Activated CD4-positive, alpha-beta memory T cell treated with anti-CD3 and anti-CD28 coated beads for 36 hours (primary cell): ENCODE results near the gene ARL15. TPM values are rescaled to one million over a fixed set of nuclear protein-coding genes. Genes with fewer than 3 reads are reported as not detected.

Experiments
- CTCF ChIA-PET: fragments of 350-600 bp; sonication (Branson Sonifier 250); formaldehyde crosslinking; loops from one replicate; lab custom pipeline; 2021; ENCODE audit warnings: antibody characterized with exemption, inconsistent platforms; lab: Charles Lee
- POLR2A ChIA-PET: fragments of 350-600 bp; sonication (Branson Sonifier 250); formaldehyde crosslinking; loops from one replicate; lab custom pipeline; 2021; ENCODE audit warnings: antibody characterized with exemption; lab: Charles Lee
- DNase-seq: peaks from one replicate; pipeline ENCODE4 v3.0.0-alpha.2; 2020
- H3K27ac Mint-ChIP-seq: one replicate; pipeline ENCODE4 v1.8.0; 2021; ENCODE audit warnings: mixed read lengths
- H3K27me3 Mint-ChIP-seq: one replicate; pipeline ENCODE4 v1.8.0; 2021; ENCODE audit warnings: mixed read lengths
- H3K36me3 Mint-ChIP-seq: one replicate; pipeline ENCODE4 v1.8.0; 2021; ENCODE audit warnings: mixed read lengths
- H3K4me1 Mint-ChIP-seq: one replicate; pipeline ENCODE4 v1.8.0; 2021; ENCODE audit warnings: low read depth, mixed read lengths
- H3K4me3 Mint-ChIP-seq: one replicate; pipeline ENCODE4 v1.8.0; 2021; ENCODE audit warnings: mild to moderate bottlenecking, mixed read lengths
- H3K9me3 Mint-ChIP-seq: one replicate; pipeline ENCODE4 v1.8.0; 2021; ENCODE audit warnings: mixed read lengths
- intact Hi-C: fragments of 100-400 bp; cut with micrococcal nuclease; formaldehyde crosslinking; loops from one replicate; pipeline ENCODE4 v1.15.1; 2023
- total RNA-seq, 2 experiments: library from RNA; stranded (reverse); gene quantifications; one replicate each; pipeline ENCODE4 v1.2.3, GENCODE V29; 2021

Gene ARL15
- total RNA-seq, 2 experiments from 2014 or later: 4.5 to 5.5 TPM

DNA sequence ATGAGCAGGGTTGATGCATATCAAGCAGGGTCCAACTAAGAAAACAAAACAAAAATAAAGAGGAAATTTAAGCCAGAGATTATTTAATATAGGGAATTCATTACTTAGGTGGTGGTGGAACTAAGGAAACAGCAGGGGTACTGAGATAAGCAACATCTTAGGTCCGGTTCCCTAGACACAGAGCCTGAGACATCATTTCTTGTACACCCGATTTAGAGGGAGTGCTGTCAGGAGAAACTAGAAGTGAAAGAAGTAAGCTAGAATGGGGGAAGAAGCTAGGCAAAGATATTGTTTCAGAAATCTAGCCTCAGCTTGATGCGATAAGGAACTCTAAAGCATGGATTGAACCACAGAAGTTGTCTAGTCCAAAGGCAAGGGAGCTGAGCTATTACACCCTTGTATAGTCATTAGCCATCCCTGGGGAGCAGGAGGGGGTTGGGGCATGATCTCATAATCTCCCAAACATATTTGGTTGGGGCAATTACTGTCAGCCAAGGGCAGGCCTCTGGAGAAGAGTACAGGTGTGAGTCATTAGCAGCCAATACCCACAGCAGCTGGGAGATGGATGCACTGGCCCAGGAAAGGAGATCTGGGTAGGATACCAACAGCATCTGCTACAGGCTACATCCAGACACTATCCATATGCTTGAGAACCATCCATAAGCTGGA is 194.5 kb downstream of the ARL15 start:
- H3K27me3 Mint-ChIP-seq: no peaks in the 10 kb centered on the region

GRCh38 chr5:54113060-54113459 is 197.3 kb downstream of the ARL15 start:
- DNase-seq: no peak
- H3K36me3 Mint-ChIP-seq: peaks cover 8% of the 10 kb centered on the region
- no peaks in the 10 kb centered on the region for H3K9me3 Mint-ChIP-seq
- H3K4me3 Mint-ChIP-seq: no peak overlapping the region
- POLR2A ChIA-PET: no interaction called here
- H3K4me1 Mint-ChIP-seq: no peaks in the 10 kb centered on the region
- intact Hi-C loops: no loop called here
- CTCF ChIA-PET: interaction anchor here (1.0 kb wide), 1 partner anchor 116 kb away, joined by 3 read pairs; no protein-coding TSS in a partner anchor
- H3K27me3 Mint-ChIP-seq: no peaks in the 10 kb centered on the region
- no peak overlapping the region for H3K27ac Mint-ChIP-seq

More for the DNA sequence above, 194.5 kb downstream of the ARL15 start:
- Mint-ChIP-seq H3K36me3 (peaks cover 8% of the 10 kb centered on the region), H3K9me3 (no peaks in the 10 kb centered on the region), H3K27ac (no peak overlapping the region), H3K4me1 (no peaks in the 10 kb centered on the region), H3K4me3 (no peak overlapping the region)
- CTCF ChIA-PET: interaction anchor here (0.5 to 0.6 kb wide), 2 partner anchors 94 to 1413 kb away, joined by 3 to 7 read pairs; no protein-coding TSS in a partner anchor
- no peak for DNase-seq
- POLR2A ChIA-PET: no interaction called here
- intact Hi-C loops: no loop called here

DNA sequence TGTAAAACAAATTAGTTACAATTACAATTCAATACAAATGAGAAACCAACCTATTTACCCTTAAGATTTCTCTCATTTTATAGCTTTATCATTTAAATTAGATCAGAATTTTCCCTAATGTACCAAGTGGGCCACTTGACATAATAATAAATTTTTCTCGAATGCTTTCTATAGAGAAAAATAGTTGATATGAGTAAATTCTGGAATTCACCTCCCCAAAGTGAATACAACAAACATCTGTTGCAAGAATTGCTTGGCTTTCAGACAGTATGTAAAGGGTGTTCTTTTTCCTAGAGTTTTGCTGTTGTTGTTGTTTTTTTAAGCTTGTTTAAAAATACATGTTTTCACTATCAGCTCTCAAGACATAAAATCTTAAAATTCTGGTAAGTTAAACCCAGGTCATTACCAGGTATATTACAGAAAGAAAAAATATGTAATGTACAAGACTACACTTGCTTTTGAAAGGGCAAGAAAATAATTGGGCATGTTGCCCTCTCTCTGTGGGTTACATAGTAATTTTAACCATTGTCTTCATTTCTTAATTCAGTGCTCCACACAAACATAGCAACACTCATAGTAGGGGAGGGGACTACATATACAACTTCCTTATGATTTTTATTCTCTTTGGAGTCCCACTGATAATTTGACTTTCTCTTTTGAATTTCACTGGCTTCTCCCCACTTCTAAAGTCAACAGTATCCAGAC is 200.6 kb downstream of the ARL15 start:
- intact Hi-C loops: no loop called here
- POLR2A ChIA-PET: no interaction called here
- H3K9me3 Mint-ChIP-seq: no peaks in the 10 kb centered on the region
- no peaks in the 10 kb centered on the region for H3K4me1 Mint-ChIP-seq
- CTCF ChIA-PET: no interaction called here
- peaks cover 14% of the 10 kb centered on the region for H3K36me3 Mint-ChIP-seq
- DNase-seq: no peak
- H3K27me3 Mint-ChIP-seq: no peaks in the 10 kb centered on the region
- H3K27ac Mint-ChIP-seq: no peak overlapping the region
- H3K4me3 Mint-ChIP-seq: no peak overlapping the region

DNA sequence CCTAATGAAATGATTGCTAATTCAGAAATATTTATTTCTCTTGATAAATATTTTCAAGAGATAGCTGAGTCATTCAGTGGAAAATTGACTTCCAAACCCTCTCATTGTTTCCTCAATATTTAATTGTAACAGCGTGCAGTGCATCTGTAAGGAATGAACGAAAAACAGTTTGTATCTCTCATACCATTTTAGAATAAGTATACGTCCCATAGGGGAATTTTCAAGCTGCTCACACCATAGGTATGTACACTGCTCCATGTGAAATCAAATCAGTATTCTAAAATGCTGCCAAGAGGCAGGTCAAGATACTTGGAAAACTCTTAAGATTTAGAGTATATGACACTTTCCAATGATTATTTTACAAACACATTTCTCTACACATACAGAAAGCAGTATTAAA is 202.2 kb downstream of the ARL15 start:
- H3K36me3 Mint-ChIP-seq: peaks cover 13% of the 10 kb centered on the region
- H3K9me3 Mint-ChIP-seq: no peaks in the 10 kb centered on the region
- H3K27me3 Mint-ChIP-seq: no peaks in the 10 kb centered on the region
- no peak for DNase-seq
- CTCF ChIA-PET: no interaction called here
- no peaks in the 10 kb centered on the region for H3K4me1 Mint-ChIP-seq
- intact Hi-C loops: no loop called here
- POLR2A ChIA-PET: no interaction called here
- no peak overlapping the region for H3K27ac Mint-ChIP-seq
- no peak overlapping the region for H3K4me3 Mint-ChIP-seq

DNA sequence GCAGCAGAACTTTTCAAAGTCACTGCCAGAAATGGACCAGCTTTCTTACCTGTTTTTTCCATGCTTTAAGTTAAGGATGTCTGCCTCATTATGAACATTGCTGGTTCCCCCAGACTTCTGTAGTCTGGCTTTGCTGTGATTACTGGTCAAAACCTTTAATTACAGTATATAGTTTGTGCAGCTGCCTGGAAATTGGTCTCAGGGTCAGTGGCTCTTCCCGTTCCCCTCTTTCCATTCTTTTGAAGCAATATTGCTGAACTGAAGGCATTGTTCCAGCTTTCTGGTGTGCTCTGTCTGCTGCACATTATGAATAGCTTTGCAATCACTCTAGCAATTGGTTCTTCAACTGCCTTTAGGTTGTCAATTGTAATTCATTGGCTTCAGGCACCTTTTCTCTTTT is 206.5 kb downstream of the ARL15 start:
- ChIA-PET CTCF (no interaction called here), POLR2A (no interaction called here)
- Mint-ChIP-seq H3K4me1 (no peaks in the 10 kb centered on the region), H3K36me3 (peaks cover 11% of the 10 kb centered on the region), H3K27me3 (no peaks in the 10 kb centered on the region), H3K9me3 (no peaks in the 10 kb centered on the region), H3K4me3 (no peak overlapping the region), H3K27ac (no peak overlapping the region)
- intact Hi-C loops: no loop called here
- no peak for DNase-seq

GRCh38 chr5:54098267-54098666 is 212.1 kb downstream of the ARL15 start:
- POLR2A ChIA-PET: no interaction called here
- intact Hi-C loops: no loop called here
- Mint-ChIP-seq H3K9me3 (no peaks in the 10 kb centered on the region), H3K36me3 (peaks cover 3% of the 10 kb centered on the region), H3K27me3 (no peaks in the 10 kb centered on the region), H3K27ac (no peak overlapping the region), H3K4me1 (no peaks in the 10 kb centered on the region), H3K4me3 (no peak overlapping the region)
- CTCF ChIA-PET: no interaction called here
- DNase-seq: no peak

- no peak for DNase-seq
- ChIA-PET POLR2A (no interaction called here), CTCF (no interaction called here)
- Mint-ChIP-seq H3K4me3 (no peak overlapping the region), H3K27ac (no peak overlapping the region), H3K9me3 (no peaks in the 10 kb centered on the region), H3K27me3 (no peaks in the 10 kb centered on the region), H3K4me1 (no peaks in the 10 kb centered on the region), H3K36me3 (peaks cover 3% of the 10 kb centered on the region)
- intact Hi-C loops: no loop called here
Measured at GRCh38 chr5:54095969-54096368, 214.4 kb downstream of the ARL15 start.

GRCh38 chr5:54094706-54095105 is 215.7 kb downstream of the ARL15 start:
- Mint-ChIP-seq H3K27me3 (no peaks in the 10 kb centered on the region), H3K9me3 (no peaks in the 10 kb centered on the region), H3K4me1 (no peaks in the 10 kb centered on the region), H3K4me3 (no peak overlapping the region), H3K36me3 (peaks cover 3% of the 10 kb centered on the region), H3K27ac (no peak overlapping the region)
- POLR2A ChIA-PET: no interaction called here
- intact Hi-C loops: no loop called here
- no peak for DNase-seq
- CTCF ChIA-PET: no interaction called here

GRCh38 chr5:54093861-54094260 is 216.5 kb downstream of the ARL15 start:
- Mint-ChIP-seq H3K4me3 (no peak overlapping the region), H3K27me3 (no peaks in the 10 kb centered on the region), H3K36me3 (peaks cover 3% of the 10 kb centered on the region), H3K4me1 (no peaks in the 10 kb centered on the region), H3K27ac (no peak overlapping the region), H3K9me3 (no peaks in the 10 kb centered on the region)
- DNase-seq: no peak
- CTCF ChIA-PET: no interaction called here
- intact Hi-C loops: no loop called here
- POLR2A ChIA-PET: no interaction called here

- ChIA-PET CTCF (no interaction called here), POLR2A (no interaction called here)
- H3K36me3 Mint-ChIP-seq: no peaks in the 10 kb centered on the region
- H3K9me3 Mint-ChIP-seq: no peaks in the 10 kb centered on the region
- H3K4me3 Mint-ChIP-seq: no peak overlapping the region
- no peak overlapping the region for H3K27ac Mint-ChIP-seq
- H3K4me1 Mint-ChIP-seq: no peaks in the 10 kb centered on the region
- DNase-seq: no peak
- intact Hi-C loops: no loop called here
- H3K27me3 Mint-ChIP-seq: no peaks in the 10 kb centered on the region
Measured at GRCh38 chr5:54093081-54093492, 217.3 kb downstream of the ARL15 start.

DNA sequence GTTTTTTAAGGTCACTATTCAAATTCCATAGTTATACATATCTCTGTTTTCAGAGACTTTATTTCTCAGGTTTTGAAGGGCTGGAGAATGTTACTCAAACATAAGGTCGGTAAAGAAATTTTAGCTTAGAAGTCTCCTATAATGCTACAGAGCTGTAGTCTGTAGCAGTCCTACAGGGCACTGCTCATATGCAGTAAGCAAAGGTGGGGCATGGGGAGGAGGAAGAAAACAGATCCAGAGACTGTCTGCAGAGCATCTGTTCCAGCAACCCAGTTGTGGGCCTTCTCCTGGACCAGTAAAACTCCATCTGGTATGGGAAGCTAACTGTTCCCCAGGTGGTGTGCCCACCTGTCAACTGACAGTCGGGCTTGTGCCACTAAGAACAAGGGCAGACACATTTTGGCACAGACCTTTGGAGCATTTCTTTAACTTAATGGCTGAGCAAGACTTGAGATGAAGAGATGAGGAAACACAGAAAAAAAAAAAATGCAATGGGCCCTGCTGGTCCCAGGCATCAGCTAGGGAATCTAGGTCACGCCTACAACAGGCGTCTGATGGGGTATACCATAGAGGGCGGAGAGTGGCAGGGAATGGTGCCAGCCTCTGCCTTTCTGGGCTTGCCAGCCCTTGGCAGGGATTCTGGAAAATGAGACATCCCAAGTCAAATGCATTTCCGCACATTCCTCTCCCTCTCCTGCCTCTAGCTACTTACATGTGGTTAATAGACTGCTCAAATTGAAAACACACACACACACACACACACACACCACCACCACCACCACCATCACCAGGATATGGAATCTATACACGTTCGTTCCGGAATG is 218.9 kb downstream of the ARL15 start:
- no peaks in the 10 kb centered on the region for H3K27me3 Mint-ChIP-seq
- ChIA-PET POLR2A (interaction anchor here (1.0 kb wide), 1 partner anchor 50 kb away, joined by 3 read pairs; no protein-coding TSS in a partner anchor), CTCF (no interaction called here)
- intact Hi-C loops: no loop called here
- no peaks in the 10 kb centered on the region for H3K36me3 Mint-ChIP-seq
- no peak for DNase-seq
- H3K4me3 Mint-ChIP-seq: no peak overlapping the region
- H3K27ac Mint-ChIP-seq: no peak overlapping the region
- no peaks in the 10 kb centered on the region for H3K4me1 Mint-ChIP-seq
- H3K9me3 Mint-ChIP-seq: no peaks in the 10 kb centered on the region

DNA sequence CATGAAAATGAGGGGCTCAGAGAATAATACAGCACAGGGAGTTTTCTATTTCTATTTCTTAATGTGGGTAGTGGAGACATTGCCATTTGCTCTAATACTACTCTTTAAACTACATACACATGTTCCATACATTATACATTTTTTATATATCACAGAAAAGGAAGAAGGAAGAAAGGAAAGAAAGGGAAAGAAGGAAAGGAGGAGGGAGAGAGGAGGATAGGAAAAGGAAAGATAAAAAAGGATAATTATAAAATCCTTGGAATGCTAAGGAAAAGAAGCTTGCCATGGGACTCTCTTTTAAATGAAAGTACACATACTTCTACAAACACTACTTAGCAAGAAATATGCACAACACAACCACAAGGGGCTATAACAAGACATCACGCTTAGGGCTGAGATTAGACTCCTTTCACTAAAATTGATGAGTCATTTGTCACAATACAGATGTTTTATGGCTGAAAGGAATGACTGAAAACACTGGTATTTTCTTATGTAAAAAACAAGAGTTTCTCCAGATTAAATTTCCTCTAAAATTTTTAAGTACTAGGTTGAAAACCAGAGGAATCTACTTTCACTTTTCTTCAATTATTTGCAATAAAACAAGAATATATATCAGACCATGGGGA is 219.8 kb downstream of the ARL15 start:
- Mint-ChIP-seq H3K4me3 (no peak overlapping the region), H3K9me3 (no peaks in the 10 kb centered on the region), H3K27me3 (no peaks in the 10 kb centered on the region), H3K4me1 (no peaks in the 10 kb centered on the region), H3K36me3 (no peaks in the 10 kb centered on the region), H3K27ac (no peak overlapping the region)
- no peak for DNase-seq
- POLR2A ChIA-PET: no interaction called here
- CTCF ChIA-PET: no interaction called here
- intact Hi-C loops: no loop called here
